ENCODE measurements around the gene TENM4.
"Not testable (repeated sequence)": the region's sequence is repeated elsewhere in the genome, so short reads cannot be mapped to it uniquely, and the experiment has no call there.

TENM4 gene

GRCh38 chr11:78920329-78920728 is 520.5 kb downstream of the TENM4 start:
- DNase-seq = no peak

GRCh38 chr11:78916759-78917158 is 524.1 kb downstream of the TENM4 start:
- DNase-seq = no peak

- no peak for DNase-seq
These were observed 526.3 kb downstream of the TENM4 start for GRCh38 chr11:78914503-78914902.

- no peak for DNase-seq
These were observed 528.1 kb downstream of the TENM4 start for GRCh38 chr11:78912778-78913177.

GRCh38 chr11:78910322-78910721 is 530.5 kb downstream of the TENM4 start:
- DNase-seq = no peak

GRCh38 chr11:78909386-78909785 is 531.4 kb downstream of the TENM4 start:
- no peak for DNase-seq

- no peak for DNase-seq
These were observed 533.2 kb downstream of the TENM4 start for GRCh38 chr11:78907636-78908035.

GRCh38 chr11:78906566-78906965 is 534.3 kb downstream of the TENM4 start:
- peak; percentile 6 for DNase-seq

- no peak for DNase-seq
These were observed 535.1 kb downstream of the TENM4 start for GRCh38 chr11:78905756-78906155.

GRCh38 chr11:78902771-78903507 is 537.9 kb downstream of the TENM4 start:
- no peak for DNase-seq

- DNase-seq = no peak
These were observed 539.0 kb downstream of the TENM4 start for GRCh38 chr11:78901831-78902230.

- no peak for DNase-seq
These were observed 542.5 kb downstream of the TENM4 start for GRCh38 chr11:78898266-78898775.

GRCh38 chr11:78893996-78894395 is 546.8 kb downstream of the TENM4 start:
- no peak for DNase-seq

GRCh38 chr11:78889698-78890097 is 551.1 kb downstream of the TENM4 start:
- no peak for DNase-seq

GRCh38 chr11:78886616-78887015 is 554.2 kb downstream of the TENM4 start:
- DNase-seq = no peak

- DNase-seq = no peak
These were observed 556.1 kb downstream of the TENM4 start for GRCh38 chr11:78884761-78885160.

- no peak for DNase-seq
These were observed 557.3 kb downstream of the TENM4 start for GRCh38 chr11:78883506-78883905.

- not testable (repeated sequence) for DNase-seq
These were observed 561.5 kb downstream of the TENM4 start for GRCh38 chr11:78879094-78879980.

GRCh38 chr11:78878631-78879030 is 562.2 kb downstream of the TENM4 start:
- no peak for DNase-seq

- DNase-seq = no peak
These were observed 564.2 kb downstream of the TENM4 start for GRCh38 chr11:78876676-78877075.

GRCh38 chr11:78870655-78871054 is 570.2 kb downstream of the TENM4 start:
- peak; percentile 20 for DNase-seq

- DNase-seq = no peak
These were observed 571.5 kb downstream of the TENM4 start for GRCh38 chr11:78869293-78869692.

- DNase-seq = no peak
These were observed 572.3 kb downstream of the TENM4 start for GRCh38 chr11:78868563-78868962.

Data from suppressor macrophage treated with lipopolysaccharide for 4 hours (primary cell).